GM12874 (cell line): ENCODE measurements around the gene MYO7A.

Source experiments
- CTCF ChIP-seq: IDR thresholded peaks from 2 replicates; pipeline ENCODE4 v1.5.1; 2011; ENCODE audit warnings: low read depth, mild to moderate bottlenecking, control low read depth, low read length, moderate library complexity; ENCODE audit not compliant: insufficient read depth

MYO7A gene

DNA sequence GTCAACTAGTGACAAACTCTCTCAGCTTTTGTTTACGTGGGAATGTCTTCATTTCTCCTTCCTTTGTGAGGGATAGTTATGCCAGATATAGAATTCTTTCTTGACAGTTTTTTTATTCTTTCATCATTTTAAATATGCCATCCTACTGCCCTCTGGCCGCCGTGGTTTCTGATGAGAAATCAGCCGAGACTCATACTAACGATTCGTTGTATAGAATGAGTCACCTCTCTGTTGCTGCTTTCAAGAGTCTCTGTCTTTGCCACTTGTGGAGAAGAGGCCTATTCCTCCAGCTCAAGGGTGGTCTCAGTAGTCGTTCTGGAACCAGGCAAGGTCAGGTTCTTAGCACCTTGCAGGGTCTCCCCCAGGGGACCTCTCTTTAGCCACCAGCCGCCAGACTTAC, 8.0 kb downstream of the MYO7A start:
- TF ChIP-seq CTCF: no peak

- TF ChIP-seq CTCF: no peak
Observed at GRCh38 chr11:77136784-77137420, 8.9 kb downstream of the MYO7A start.

DNA sequence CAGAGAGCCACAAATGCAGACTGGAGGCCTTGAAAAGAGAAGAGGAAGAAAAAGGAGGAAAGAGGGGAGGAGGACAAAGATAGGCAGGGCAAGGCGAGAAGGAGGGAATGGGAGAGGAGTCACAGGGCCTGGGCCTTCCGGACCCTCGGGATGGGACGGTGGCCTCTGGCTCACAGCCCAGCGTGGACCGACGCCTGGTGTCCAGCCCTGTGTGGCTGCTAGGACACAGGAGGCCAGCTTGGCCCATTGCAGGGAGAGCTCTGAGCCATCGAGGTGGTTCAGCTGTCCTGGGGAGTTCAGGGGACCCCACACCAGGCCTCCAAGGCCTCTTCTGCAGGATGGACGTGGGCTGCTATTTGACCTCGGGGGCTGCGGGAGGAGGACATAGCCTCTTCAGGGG, 9.4 kb downstream of the MYO7A start:
- no peak for TF ChIP-seq CTCF

- no peak for TF ChIP-seq CTCF
Observed at GRCh38 chr11:77138106-77138649, 10.1 kb downstream of the MYO7A start.

DNA sequence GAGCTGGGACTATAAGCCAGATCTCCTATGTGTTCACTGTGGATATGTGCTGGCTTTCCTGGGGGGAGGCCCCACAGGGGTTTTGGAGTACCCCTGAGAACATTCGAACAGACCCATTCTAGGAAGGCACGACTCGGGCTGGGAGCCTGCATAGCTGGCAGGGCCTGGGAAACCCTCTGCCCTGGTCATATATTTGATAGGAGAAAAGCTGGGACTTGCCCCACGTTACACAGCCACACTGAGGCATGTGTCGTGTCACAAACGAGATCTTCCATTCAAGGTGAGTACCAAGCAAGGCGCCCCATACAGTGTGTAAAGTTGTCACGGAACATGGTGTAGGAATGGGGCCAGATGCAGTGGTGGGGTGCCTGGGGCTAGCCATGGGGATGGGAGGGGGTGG, 11.2 kb downstream of the MYO7A start:
- no peak for TF ChIP-seq CTCF

GRCh38 chr11:77140231-77140851, 12.3 kb downstream of the MYO7A start:
- TF ChIP-seq CTCF: no peak

- TF ChIP-seq CTCF: no peak
Observed at GRCh38 chr11:77141034-77141433, 13.0 kb downstream of the MYO7A start.
